GM15510 (cell line): ENCODE measurements around the gene ZNF423.

Experiments
- POLR2A ChIP-seq: IDR thresholded peaks from 3 replicates; pipeline ENCODE4 v1.6.1; 2011; ENCODE audit warnings: borderline replicate concordance; ENCODE audit not compliant: insufficient read length; ENCODE audit errors: extremely low read depth

The ZNF423 gene

DNA sequence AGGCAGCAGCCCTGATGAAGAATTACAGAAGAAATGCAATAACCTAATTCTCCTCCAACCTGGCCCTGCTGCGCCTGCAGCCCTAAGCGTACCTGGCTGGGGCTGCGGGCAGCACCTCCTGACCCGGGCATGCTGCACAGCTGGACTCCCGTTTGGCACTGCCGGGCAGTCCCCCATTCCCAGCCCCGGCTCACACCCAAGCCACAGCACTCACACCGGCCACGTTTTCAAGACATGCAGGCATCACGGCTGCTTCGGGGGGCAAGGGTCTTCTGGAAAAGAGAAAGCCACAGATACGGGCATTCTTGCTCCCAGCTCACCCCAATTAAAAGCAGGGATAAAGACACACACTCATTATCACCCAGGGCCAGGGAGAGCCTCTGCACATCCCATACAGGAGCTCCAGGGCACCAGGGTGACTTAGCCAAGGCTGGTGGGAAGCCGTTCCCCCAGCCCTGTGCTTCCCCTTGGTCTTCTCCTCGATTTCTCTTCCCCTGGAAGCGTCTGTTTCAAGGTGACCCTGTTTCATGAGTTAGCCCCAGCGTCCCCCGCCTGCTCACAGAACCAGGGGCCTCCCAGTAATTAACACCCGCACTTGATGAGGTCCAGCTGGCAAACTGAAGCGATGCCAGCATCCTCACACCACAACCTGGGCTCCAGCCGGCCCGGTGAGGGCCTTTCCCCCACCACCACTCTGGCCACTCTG, 265.6 kb downstream of the ZNF423 start:
- no peak for TF ChIP-seq POLR2A

DNA sequence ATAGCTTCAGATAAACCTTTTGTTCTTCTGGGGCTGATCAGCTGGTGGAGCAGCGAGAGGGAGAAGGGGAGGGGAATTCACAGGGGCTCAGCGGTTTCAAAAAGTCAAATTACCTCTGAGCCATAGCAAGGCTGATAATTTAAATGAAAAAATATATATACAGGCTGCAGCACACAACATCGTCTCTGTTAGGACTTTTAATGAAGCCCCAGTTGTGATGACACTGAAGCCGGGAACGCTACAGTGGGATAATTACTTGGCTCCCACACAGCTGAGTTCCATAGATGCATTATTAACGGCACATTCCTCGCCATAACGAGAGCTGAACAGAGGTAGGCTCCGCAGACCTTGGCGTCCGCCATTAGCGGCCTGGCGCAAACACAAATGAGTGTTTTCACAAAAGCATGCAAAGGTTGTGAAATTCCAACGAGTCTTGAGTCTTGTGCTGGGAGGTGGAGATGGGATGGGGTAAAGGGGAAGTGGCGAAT, 266.3 kb downstream of the ZNF423 start:
- no peak for TF ChIP-seq POLR2A

DNA sequence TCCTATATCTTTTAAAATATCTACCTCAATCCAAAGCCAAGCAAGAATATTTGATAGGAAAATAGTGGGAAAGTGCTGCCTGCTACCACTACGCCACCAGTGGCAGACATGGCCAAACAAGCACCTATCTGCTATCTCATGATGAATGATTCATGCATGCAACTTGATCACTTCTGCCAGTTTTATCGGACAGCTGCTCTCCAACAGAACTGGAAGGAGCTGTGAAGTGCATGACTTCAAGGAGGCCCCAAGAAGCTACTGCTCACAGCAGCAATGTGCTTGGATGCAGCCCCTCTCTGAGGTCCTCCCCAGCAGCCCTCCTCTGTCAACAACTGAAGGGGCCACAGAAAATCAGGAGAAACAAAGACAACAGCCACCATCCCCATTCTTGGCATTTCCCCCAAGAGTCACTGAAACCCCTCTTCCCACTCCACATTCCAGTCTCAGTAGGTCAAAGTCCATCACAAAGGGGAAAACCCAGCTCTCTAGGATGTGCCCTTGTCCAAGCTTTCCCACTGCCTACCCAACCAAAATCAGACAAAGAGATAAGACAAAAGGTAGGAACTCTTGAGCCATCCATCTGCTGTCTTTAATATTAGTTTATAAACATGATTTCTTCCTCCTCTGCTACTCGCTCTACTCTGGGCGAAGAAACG, 267.1 kb downstream of the ZNF423 start:
- TF ChIP-seq POLR2A: no peak

DNA sequence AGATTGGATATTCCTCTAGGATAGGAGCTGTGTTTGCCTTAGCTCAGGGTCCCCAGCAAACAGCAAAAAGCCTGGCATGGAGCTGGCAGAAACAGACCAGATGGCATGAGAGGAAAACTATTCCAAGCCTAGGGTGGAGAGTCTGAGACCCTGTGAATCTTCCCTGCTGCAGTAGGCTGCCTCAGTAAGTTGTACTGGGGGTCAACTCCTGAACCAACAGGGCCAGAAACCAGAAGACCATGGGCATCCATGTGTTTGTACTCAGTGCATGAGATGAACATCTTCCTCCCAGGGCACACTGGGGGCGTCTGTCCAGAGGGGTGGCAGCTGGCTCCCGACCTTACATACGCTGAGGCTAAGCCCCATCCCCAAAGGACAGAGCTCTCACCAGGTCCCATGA, 267.9 kb downstream of the ZNF423 start:
- TF ChIP-seq POLR2A: no peak

DNA sequence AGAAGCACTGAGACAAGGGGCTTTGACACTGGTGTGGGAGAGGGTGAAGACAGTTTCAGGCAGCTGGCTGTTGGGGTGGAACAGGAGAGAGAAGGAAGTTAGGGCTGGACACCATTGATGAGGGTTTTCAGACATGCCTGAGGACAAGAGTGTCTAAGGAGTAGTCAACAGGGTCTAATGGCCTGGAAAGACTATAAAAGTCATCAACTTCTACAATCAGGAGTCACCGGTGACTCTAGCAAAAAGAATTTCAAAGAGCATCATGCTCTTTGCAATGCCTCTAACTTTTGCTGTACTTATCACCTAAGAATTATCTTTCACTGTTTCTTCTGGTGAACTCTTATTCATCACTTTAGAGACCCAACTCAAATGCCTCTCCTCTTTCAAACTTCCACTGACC, 268.4 kb downstream of the ZNF423 start:
- TF ChIP-seq POLR2A: no peak

DNA sequence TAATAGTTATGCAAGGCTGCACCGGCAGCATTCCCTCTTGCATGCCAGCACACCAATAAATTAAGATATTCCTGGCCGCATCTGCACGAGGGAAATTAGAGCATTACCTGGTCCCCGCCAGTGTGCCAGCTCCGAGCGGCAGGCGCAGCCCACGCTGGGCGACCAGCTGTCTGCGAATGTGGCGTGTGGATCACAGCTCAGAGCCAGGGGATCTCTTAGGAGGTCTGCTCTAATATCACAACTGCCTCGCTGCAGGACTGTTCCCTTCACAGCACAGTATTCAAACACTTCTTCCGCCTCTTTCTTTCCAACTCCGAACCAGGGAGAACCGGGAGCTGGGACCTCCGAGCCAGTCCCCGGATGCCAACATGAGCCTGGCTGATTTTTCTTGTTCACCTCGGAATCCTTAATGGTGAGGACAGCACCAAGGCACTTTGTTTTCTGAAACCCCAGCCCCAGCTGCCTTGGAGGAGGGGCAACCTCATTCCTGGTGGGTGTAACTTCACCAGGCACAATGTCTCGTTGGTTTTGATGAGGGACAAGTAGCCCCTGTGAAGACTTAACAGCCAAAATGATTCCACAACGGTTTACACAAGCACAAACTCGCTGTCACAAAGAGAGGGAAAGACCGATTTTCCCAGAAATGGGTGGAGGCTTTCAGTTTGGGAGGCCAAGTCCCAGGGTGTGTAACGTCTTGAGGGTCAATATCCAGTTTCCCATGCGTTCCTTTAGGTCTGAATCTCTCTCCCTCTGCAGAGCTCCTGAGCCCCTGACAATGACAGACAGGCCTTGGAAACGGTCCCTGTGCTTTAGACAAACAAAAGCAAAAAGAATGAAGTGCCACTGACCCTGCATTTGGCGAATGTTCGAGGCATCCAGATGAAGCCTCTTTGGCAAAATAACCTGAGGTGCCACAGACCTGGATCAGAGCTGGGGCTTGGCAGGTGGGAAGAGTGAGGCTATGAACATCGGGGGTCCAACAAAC, 269.2 kb downstream of the ZNF423 start:
- TF ChIP-seq POLR2A: no peak

DNA sequence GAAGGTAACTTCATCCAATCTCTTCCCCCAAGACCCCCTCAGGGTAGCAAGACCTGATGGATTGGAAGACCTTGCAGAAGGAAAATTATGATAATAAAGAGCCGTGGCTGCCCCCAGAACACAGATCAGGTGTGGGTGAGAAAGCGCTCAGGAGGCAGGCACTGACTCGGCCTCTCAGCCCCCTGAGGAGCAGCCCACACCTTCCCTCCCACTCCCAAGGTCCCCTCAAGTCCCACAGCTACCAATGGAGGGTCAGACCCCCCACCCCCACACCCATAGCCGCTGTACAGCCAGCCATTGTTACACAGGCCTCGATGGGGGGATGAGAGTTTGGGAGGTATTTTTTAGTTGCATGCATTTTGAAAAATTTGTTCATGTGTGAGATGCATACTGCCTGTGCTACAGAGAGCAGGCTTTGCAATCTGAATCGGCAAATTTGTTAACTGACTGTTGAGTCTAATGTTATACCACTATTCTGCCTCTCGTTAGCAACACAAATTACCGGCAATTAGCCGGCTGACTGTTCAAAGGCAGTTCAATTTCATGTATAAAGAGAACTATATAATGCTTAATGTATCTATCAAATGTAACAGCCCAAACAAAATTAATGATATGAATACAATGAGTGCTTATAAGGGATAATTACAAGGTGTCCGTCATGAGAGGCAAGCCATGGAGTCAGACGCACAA, 270.6 kb downstream of the ZNF423 start:
- no peak for TF ChIP-seq POLR2A

DNA sequence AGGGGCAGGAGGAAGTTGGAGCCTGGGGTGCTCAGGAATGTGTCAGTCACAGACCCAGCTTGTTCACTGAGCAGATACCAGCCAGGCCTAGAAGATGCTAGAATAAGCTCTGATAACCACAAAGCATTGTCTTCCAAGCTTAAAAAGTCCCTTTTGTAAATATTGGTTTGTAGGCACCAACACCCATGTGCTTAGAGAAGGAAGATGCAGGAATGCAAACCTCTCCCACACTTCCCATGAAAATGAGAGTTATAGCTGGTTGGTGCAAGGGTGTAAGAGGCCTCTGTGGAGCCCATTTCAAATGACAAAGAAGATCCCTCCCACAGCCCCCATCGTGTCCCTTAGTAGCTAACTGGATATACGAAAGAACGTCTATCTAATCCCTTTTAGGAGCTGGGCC, 272.0 kb downstream of the ZNF423 start:
- TF ChIP-seq POLR2A: no peak

DNA sequence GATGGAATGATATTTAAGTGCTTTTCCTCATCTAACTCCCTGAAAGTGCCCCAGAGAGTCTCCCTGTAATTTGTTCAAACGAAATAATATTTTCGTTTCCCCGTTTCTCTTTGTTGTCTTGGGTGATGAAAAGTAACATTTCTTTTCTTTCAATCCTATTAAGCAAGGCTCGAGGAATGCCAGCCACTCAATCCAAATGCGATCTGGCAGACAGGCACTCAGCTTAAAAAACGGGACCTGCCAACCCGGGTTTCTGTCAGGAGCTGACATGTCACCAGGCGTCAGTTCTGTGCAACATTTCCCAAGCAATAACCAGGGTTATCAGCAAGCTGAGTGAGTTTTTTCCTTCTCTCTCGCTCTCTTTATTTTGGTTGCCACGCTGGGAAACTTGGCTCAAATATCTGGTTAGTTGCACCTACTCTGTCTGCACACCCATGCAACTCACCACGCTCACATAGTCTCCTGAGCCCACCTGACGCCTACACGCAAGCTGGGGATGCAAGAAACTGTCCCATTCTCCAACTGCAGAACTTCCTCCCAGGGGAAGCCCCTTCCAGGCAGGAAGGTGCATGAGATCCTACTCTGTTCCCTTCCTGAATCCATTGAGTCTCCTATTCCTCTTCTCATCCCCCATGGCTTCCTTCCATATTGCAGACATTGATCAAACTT, 274.1 kb downstream of the ZNF423 start:
- TF ChIP-seq POLR2A: no peak

DNA sequence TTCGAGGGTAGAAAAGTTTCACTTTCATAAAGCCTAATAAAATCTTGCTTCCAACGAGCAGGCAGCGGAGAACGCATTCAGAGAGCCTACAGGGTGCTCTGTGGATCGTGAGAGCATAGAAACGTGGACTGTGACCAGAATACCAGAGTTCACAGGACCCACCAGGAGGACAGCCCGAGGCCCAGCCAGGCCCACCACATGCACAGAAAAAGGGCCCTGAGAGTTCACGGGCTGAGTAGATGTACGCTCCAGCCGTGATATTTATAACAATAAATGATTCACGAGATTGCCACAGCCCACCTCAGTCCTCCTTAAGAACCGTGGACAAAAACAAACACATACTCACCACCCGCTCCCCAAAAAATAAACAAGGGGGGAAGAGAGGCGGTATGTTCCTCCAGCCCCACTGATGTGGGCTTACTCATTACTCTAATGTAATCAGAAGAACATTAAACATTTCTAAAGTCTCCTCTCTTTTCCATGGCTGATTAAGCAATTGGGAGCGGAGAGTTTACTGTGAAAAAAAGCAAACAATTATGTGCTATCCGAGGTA, 275.1 kb downstream of the ZNF423 start:
- no peak for TF ChIP-seq POLR2A

DNA sequence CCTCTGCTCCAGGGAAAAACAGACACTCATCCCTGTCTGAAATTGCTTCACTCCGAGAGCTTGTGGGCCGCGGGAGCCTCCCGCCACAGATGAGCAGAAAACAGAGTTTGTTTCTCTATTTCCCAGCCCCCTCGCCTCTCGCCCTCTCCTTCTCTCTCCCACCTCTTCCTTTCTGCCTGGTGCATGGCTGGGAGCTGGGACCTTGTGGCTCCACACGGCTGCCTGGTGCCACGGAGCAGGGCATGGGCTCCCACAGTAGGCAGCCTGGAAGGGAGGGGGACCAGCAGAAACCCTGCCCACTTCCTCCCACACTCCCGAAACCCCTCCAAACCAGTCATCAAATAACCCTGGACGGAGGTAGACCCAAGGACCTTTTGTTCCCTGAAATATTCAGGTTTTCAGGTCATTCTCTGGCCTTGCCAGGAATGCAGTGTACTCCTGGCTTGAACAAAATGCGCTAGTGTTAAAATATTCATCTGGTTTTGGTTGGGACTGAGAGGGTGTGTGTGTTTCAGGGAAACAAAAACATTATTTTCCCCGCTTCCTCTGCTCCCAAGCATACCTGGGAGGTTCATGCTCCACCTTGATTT, 277.4 kb downstream of the ZNF423 start:
- no peak for TF ChIP-seq POLR2A

DNA sequence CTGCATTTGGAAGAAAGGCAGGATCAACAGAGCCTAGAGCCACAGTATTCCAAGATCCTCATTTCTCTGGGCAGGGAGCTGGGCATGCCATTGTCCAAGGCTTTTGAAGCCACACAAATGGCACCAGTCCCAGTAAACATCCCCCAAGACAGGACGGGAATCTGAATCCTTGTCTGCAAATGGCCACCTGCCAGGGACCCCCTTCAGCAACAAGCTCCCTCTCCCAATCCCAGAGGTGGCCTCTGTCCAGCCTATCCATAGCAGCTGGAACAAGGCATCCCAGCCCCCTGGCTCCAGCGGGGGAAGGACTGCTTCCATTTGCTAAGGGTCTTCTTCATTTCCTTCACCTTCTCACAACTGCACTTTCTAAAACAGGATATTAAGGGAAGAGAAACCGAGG, 277.9 kb downstream of the ZNF423 start:
- TF ChIP-seq POLR2A: no peak

DNA sequence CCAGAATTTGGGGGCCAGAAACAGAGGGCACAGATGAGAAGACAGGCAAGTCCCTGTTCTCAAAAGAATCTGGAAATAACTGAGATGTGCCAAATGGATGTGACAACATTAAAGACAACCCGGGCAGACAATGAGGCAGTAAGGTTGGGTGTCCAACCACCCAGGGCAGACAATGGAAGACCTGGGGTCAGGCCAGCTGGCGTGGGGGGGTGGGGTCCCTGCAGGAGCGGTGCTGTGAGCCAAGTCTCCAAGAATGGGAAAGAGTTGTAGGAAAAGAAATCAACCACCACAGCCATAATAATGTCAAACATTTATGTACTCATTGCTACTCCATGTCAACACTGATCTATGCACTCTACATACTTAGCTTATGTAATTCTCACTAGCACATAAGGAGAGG, 279.0 kb downstream of the ZNF423 start:
- TF ChIP-seq POLR2A: no peak
